HepG2 (cell line): ENCODE data around the gene UTRN. TPM values are rescaled to one million over a fixed set of nuclear protein-coding genes. Genes with fewer than 3 reads are reported as not detected.
A peak's percentile ranks its signal among the peaks of the same experiment; 100 is the strongest.

Source experiments
- CEBPG ChIP-seq: IDR thresholded peaks from 2 replicates; pipeline ENCODE4 v1.6.1; 2016
- GATAD2A ChIP-seq: IDR thresholded peaks from 2 replicates; pipeline ENCODE4 v1.6.1; 2016
- GLI4 ChIP-seq: sonication (generic); formaldehyde crosslinking; IDR thresholded peaks from 2 replicates; pipeline ENCODE4 v1.5.1; 2020; ENCODE audit warnings: missing genetic modification reagents, mild to moderate bottlenecking, moderate library complexity, borderline replicate concordance
- HNF1A ChIP-seq, 2 experiments: sonication (generic) in 1 of 2; formaldehyde crosslinking in 1 of 2; IDR thresholded peaks; 2 replicates each; pipeline versions ENCODE4 v1.4.0 to v1.6.1; 2016 to 2020; ENCODE audit warnings: borderline replicate concordance in 1 of 2, low read depth in 1 of 2, mild to moderate bottlenecking in 1 of 2, missing genetic modification reagents in 1 of 2
- UBTF ChIP-seq: sonication (generic); formaldehyde crosslinking; IDR thresholded peaks from 2 replicates; pipeline ENCODE4 v1.4.0; 2020; ENCODE audit warnings: mild to moderate bottlenecking, missing genetic modification reagents
- ZC3H13 ChIP-seq: sonication (generic); formaldehyde crosslinking; IDR thresholded peaks from 2 replicates; pipeline ENCODE4 v1.8.1; 2023; ENCODE audit warnings: mild to moderate bottlenecking, missing genetic modification reagents, moderate library complexity
- ZNF281 ChIP-seq: sonication (generic); formaldehyde crosslinking; IDR thresholded peaks from 2 replicates; pipeline ENCODE4 v1.4.0; 2020; ENCODE audit warnings: missing genetic modification reagents, borderline replicate concordance
- ZNF292 ChIP-seq: sonication (generic); formaldehyde crosslinking; IDR thresholded peaks from 2 replicates; pipeline ENCODE4 v1.8.1; 2022; ENCODE audit warnings: mild to moderate bottlenecking, low read depth, missing genetic modification reagents, borderline replicate concordance
- ZNF556 ChIP-seq: sonication (generic); formaldehyde crosslinking; IDR thresholded peaks from 2 replicates; pipeline ENCODE4 v1.4.0; 2020; ENCODE audit warnings: mild to moderate bottlenecking, missing genetic modification reagents, borderline replicate concordance
- ZNF574 ChIP-seq: sonication (generic); formaldehyde crosslinking; IDR thresholded peaks from 2 replicates; pipeline ENCODE4 v1.4.0; 2020; ENCODE audit warnings: missing genetic modification reagents
- ZNF776 ChIP-seq: sonication (generic); formaldehyde crosslinking; IDR thresholded peaks from 2 replicates; pipeline ENCODE4 v1.4.0; 2020; ENCODE audit warnings: mild to moderate bottlenecking, missing genetic modification reagents
- ZNF788 ChIP-seq: sonication (generic); formaldehyde crosslinking; IDR thresholded peaks from 2 replicates; pipeline ENCODE4 v1.5.0; 2020; ENCODE audit warnings: mild to moderate bottlenecking, missing genetic modification reagents, borderline replicate concordance
- polyA plus RNA-seq, 8 experiments: library from polyadenylated mRNA; depleted of rRNA in 3 of 8; stranded (reverse) in 7 of 8; unstranded in 1 of 8; fragments of >200 nt; fragmentation: Illumina TruSeq in 4 of 8; extraction: Trizol in 4 of 8; gene quantifications; 2 replicates each; pipeline versions ENCODE4 v1.2.1 to v1.2.3, GENCODE V29; 2011 to 2016; ENCODE audit warnings: low read depth in 4 of 8, missing spikeins in 1 of 8, mixed read lengths in 1 of 8; ENCODE audit not compliant: insufficient read depth in 1 of 8
- total RNA-seq, 5 experiments: library from RNA; depleted of rRNA; stranded (reverse); fragments of >200 nt; fragmentation: Illumina TruSeq; extraction: Trizol; gene quantifications; 2 replicates each; pipeline ENCODE4 v1.2.3, GENCODE V29; 2016; ENCODE audit warnings: low read depth in 1 of 5

The UTRN gene
- total and polyA plus RNA-seq, 2 of the 13 experiments (the other 11 are each of a cell fraction or from before 2014, with no cell fraction given), result 102 to 116 TPM

GRCh38 chr6:144285798-144286502, 815 bp downstream of the UTRN start (continued):
- peak; percentile 57; the same call in 1 of the 2 replicates for TF ChIP-seq ZNF574
- TF ChIP-seq ZNF776, result peak; percentile 75
- peak; percentile 84; the same call in 1 of the 2 replicates for TF ChIP-seq ZNF788
- peak; percentile 84 for TF ChIP-seq UBTF (CRISPR knock-in tag)
- peak; percentile 17; the same call in 1 of the 2 replicates for TF ChIP-seq GLI4
- TF ChIP-seq GATAD2A (CRISPR knock-in tag), result peak; percentile 76
- TF ChIP-seq HNF1A (IDR thresholded peaks at IDR 0.05; ENCODE audit: low read depth), result no peak
- peak; percentile 49; the same call in 1 of the 2 replicates for TF ChIP-seq HNF1A (CRISPR knock-in tag; IDR thresholded peaks at IDR 0.05; ENCODE audit: borderline replicate concordance)
- TF ChIP-seq ZNF556 (CRISPR knock-in tag), result peak; percentile 57
- TF ChIP-seq CEBPG (CRISPR knock-in tag), result peak; percentile 24; the same call in 1 of the 2 replicates
- no peak for TF ChIP-seq ZNF281 (CRISPR knock-in tag)
- TF ChIP-seq ZNF292 (CRISPR knock-in tag), result peak; percentile 96
- no peak for TF ChIP-seq ZC3H13 (CRISPR knock-in tag)
